Stimulated activated naive CD4-positive, alpha-beta T cell (primary cell): ENCODE measurements around the gene BHMT2.

Experiments used
- DNase-seq, 6 experiments: peaks; one replicate each; lab custom pipeline; 2025; lab: John Stamatoyannopoulos, UW

The BHMT2 gene

DNA sequence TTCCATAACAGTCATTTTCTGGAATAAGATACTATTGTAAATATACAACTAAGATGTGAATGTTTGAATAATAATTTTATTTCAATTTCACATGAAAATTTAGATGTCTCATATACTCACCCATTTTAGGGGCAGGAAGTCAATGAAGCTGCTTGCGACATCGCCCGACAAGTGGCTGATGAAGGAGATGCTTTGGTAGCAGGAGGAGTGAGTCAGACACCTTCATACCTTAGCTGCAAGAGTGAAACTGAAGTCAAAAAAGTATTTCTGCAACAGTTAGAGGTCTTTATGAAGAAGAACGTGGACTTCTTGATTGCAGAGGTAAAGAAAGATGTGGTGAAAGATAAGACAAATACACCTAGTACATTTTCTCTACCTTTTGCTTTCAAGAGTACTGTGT lies 50.7 kb downstream of the BHMT2 start:
- no peak for DNase-seq

DNA sequence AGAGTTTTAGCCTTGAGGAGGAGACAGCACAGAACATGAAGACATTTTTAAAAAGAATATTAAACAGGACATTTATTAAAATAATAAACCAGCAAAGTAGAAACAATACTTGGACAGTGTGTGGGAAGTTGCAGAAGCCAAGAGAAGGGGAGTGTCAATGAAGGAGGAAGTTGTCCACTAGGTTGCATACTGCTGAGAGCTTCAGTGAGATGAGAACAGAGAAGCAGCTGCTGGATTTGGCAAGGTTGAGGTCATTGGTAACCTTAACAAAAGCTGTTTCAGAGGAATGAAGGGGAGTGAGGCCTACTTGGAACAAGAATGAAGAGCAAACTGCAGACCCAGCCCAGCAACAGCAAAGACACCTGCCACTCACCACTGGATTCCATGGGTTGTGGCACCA lies 53.4 kb downstream of the BHMT2 start:
- no peak for DNase-seq

DNA sequence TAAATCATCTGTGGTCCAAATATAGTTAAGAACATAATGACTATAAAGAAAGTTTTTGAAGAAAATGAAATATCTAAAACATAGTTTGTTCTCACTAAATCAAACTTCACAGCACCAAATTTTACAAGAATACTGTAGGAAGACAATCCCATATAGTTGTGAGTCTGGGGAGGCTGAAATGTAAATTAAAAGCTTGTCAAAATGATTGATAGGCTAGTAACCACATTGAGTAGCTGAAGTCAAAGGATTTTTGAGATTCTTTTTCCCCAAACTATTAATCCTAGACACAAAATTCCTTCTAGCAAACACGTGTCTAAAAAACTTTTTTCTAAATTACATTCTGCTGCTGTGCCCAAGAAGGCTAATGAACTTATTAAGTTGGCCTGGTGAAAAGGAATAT lies 55.0 kb downstream of the BHMT2 start:
- no peak for DNase-seq

DNA sequence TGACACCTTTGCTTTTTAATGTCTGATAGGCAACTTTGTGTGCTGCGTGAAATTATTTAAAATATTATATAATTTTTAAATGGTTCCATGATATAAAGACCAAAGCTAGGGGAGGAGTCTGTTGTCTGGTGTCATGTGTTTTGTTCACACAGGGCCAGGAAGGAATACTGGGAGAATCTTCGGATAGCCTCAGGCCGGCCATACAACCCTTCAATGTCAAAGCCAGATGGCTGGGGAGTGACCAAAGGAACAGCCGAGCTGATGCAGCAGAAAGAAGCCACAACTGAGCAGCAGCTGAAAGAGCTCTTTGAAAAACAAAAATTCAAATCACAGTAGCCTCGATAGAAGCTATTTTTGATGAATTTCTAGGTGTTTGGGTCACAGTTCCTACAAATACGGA lies 61.2 kb downstream of the BHMT2 start:
- DNase-seq = no peak

DNA sequence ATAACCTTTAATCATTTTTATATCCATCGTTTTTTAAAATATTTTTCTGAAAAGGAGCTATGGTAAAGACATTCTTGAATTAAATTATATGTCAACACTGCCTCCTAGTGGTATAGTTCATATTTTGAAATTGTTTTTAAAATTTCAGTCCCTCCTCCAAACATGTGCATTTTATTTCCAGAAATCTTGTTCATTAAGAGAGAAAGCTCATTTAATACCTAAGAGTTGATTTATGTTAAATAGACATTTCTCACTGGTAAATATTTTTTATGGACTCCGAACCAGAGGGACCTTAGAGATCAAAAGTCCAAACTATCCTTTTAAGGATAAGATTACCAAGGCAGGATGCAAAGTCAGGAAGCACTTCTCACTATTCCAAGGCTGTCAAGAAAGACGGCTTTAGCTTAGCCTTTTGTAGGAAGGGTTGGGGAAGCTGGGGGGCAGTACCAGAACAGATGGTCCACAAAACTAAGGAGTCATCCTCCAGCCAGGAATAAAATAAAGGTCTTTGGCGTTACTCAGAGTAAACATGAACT lies 63.6 kb downstream of the BHMT2 start:
- peak in 3 of 6 experiments; percentile 25 to 56 (median 36) for DNase-seq

DNA sequence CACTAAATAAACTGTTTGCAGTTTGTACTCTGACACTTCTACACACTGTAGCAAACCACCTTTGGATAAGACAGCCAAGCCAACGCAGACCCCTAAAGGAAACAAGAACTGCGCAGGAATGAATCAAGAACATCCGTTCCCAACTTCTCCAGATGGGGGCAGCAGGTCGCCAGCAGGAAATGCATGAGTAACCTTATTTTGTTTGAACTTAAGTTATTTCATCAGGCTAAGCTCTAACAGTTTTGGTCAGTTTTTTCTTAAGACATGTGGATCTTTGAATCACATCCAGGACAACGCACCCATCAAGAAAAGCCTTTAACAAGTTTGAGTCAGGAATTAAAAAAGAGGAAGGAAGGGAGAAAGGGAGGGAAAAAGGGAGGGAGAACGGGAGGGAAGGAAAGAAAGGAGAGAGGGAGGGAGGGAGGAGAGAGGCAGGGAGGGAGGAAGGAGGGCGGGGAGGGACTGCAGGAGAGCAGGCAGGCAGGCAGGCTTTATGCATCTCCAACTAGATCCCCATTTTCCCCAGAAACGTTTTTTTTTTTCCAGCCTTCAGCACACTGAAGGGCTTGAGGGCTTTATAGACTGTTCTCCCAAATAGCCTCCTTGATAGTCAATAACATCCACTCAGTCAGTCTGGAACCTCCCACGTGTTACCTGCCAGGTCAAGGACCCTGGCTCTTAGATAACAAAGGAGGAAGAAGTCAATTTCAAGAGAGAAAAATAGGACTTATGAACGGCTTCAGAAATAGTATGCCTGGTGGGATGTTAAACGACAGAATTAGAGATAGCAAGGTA lies 64.3 kb downstream of the BHMT2 start:
- peak in 5 of 6 experiments; percentile 4 to 64 (median 34) for DNase-seq

DNA sequence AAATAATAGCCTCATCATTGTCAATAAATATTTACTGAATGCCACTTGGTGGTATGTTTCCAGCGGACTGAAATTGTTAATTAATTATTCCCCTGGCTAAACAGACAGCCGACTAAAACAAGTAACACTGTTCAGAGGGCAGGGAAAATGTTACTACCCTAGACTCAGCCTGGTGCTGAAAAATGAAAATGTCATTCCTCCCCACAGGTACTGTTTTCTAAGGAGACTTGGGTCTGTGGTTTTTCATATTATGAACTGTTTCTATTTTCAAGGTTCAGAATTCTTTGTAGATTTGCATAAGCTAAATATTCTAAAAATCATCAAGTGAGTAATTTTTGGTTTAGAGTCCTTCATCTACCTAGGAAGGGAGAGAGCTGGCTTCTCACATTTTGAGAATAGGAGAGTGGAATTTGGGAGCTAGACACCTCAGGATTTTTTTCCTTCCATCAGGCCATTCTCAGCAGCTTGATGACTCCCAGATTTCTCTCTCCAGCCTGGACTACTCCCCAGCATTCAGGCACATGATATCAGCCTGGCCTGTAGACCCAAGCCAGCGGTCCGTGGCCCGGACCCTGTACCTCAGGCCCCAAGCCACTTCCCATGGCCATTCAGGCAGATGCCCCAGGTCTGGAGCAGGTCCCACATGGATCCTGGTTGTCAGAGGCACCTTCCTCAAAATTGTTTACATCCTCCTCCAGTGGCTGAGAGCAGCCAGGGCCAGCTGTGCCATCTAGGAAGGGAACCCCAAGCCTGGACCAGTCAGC lies 66.4 kb downstream of the BHMT2 start:
- no peak for DNase-seq

DNA sequence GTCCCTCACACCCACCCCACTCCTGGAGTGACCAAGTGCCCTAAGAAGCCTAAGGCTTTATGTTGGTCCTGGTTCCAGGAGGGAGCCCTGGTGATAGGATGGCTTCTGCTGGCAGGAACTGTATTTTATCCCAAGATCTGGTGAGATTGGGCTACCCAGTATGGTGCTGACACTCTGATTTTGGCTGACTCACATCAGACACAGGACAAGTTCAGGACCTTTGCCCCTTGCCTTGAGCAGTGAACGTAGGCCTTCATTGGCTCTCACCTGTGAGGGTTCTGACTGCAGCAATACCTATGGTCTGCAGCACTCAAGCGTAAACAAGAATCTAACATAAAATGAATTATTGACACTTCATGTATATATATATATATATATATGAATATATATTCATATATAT lies 67.1 kb downstream of the BHMT2 start:
- DNase-seq = no peak
